CD4-positive, alpha-beta T cell treated with Interleukin-1 beta for 1 hour (primary cell): ENCODE results near the gene C1orf185.
"Not testable (repeated sequence)": the region's sequence is repeated elsewhere in the genome, so short reads cannot be mapped to it uniquely, and the experiment has no call there.

ENCODE experiments used
- DNase-seq, 2 donors: peaks; one replicate each; pipeline ENCODE4 v3.0.0-alpha.2; 2020 to 2022

C1orf185 gene

DNA sequence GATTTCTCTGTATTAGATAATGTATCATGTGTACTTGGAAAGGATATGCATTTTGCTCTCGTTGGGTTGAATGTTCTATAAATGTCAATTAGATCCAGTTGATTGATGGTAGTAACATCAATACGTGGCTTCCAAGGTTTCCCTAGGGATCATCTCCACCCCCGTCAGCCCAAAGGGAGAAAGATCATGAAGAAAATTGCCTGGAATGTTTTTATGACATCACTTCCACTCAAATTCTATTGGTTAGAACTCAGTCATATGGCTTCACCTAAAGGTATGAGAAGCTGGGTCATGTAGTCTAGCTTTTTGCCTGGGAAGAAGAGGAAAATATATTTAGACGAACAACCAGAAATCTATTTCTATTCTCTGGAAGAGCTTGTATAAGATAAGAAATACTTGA, at the start of gene C1orf185:
C1orf185 (plus strand) TSS at position 253 of the 400 bp plus-strand sequence; CDS start at position 259, 6 bp downstream.
- DNase-seq, result no peak

DNA sequence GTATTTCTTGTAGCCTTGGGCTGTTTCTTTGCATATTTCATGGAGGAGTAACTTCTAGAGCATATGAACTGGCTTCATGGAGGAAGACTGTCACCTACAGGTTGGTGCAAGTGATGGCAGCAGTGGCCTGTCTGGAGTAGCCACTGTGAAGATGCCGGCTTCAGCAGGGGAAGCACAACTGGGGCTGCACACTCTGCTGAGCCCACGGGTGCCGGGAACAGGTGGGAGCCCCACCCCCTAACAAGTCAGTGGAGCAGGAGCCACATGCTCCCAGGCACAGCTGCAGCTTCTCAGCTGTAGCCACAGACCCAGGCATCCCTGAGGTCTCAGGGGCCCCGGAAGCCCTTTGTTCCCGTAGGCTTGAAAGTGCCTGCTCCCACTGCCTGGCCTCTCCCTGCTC, 43.2 kb upstream of the C1orf185 start:
- peak in 1 of 2 donors; percentile 27 for DNase-seq

DNA sequence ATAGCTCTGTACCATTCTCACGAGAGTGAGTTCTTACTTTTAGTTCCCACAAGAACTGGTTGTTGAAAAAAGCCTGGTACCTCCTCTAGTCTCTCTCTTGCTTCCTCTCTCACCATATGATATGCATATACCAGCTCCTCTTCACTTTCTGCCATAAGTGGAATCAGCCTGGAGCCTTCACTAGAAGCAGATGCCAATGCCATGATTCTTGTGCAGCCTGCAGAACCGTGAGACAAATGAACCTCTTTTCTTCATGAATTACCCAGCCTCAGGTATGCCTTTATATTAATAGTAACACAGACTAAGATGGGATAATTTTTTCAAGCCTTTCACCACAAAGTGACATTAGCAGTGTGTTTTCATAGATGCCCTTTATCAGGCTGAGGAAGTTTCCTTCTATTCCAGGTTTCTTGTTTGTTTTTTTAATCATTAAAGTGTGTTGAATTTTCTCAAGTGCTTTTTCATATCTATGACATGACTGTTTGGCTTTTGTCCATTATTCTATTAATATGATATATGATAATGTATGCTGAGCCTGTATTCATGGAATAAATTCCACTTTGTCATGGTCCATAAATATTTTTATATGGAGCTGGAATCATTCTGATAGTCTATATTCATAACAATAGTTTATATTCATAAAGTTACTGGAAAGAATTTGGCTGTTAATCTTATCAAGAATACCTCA, 40.7 kb upstream of the C1orf185 start:
- DNase-seq, result no peak

DNA sequence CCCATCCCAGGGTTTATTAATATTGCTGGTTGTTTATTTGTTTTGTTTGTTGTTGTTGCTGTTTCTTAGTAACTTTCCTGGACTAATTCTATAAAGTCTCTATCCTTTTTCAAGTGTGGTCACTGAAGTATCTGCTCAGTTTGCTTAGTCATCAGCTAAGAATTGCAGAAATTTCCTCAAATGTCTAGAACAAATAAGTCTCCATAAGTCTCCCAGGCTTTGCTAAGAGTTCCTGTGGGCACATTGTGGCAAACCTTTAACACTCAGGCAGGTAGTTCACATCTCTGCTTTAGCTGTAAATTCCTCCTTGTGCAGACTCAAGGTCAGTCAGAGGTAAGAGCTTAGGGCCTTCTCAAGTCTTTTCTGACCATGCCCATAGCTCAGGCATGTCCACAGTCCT, 38.9 kb upstream of the C1orf185 start:
- DNase-seq, result no peak

DNA sequence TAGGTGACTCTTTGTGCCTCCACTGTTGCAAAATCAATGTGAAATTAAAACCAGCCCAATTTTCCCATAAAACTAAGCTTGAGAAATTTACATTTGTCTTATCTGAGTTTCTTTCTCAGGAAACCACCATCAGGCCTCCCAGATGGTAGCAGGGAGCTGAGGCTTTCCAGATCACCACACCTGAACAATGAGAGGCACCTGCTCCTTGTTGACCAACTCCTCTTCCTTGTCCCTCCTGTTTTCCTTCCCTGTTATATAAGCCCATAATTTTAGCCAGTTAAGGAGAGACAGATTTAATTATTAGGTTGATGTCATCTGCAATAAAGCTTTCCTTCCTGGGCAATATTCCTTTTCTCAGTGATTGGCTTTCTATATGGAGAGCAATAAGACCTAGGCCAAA, 32.0 kb upstream of the C1orf185 start:
- DNase-seq, result no peak

DNA sequence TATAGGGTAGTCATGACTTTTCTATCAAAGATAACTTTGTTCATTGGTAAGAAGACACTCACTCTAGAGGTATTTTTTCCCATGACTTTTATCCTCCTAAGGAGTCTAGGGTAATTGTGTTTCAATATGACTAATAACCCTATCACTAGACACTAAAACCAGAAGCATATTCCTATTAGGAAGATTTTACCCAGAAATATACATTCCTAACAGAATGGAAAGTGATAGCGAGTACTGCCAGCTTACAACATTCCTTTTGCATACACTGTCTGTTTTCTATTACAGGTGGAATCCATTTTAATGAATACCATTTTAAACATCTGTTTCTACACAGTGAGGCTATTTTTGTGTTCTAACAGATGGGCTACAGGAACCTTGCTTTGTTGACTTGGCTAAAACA, 31.4 kb upstream of the C1orf185 start:
- no peak for DNase-seq

DNA sequence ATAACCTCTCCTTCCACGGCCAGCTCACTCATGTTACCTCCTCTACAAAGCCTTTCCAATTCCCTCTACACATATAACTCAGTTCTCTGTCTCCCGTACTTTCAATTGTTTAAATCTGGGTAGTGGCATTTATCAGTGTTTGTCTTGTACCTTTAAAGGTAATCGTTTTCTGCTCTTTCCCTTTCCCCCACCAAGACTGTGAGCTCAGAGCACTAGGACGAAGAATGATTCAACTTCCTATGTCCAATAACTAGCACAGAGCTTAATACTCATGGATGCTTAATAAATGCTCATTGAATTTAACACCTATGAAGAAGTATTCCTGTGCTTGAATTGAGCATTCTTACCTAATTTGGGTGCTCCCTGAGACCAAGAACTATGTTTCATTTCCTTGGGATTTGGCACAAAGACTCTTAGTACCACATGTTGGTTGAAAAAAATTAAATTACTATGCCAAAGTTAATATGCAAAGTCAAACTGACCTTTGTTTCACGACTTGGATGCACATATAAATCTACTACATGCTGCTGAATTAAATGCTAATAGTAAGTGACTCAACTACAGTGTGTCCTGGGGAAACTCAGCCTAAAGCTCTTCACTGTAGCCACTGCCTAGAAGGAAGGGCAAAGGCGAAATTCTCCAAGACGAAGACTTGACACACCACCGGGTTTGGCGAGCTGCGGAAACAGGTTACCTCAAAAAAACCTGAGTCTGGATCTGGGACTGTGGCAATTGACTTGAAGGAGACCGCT, 30.6 kb upstream of the C1orf185 start:
- no peak for DNase-seq

DNA sequence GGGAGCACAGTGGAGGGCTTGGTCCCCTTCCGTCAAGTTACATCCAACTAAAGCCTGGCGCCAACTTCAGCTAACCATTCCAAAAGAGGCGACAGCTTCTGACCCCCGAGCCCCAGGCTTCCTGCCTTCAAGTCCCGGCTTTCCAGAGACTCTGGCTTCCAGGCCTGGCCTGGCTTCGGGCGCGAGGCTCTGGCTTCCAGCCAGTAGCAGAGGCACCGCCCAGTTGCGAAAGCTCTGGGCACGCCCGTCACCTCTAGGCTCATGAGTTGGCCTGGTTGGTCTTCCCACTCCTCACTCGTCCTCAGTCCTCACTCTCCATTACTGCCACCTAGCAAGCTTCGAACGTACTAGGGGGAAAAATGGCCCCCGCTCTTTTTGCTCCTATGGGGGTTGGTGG, 30.0 kb upstream of the C1orf185 start:
- DNase-seq, result no peak

DNA sequence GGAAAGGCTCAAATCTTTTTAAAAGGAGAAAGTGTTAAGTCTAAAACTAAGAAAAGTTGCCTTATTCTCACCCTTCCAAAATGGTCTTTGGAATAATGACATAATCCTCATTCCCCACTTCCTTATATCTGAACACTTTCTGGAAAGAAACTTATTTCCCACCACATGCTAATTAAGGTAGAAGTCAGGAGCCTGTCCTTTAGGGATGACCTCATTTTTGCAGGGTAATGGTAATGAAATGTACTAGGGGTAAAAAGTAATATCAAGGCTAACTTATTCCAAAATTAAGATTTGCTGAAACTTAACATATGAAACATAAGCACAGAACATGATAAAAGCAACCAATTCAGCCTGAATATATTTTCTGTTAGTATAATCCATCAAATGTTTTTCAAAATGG, 29.4 kb upstream of the C1orf185 start:
- no peak for DNase-seq

DNA sequence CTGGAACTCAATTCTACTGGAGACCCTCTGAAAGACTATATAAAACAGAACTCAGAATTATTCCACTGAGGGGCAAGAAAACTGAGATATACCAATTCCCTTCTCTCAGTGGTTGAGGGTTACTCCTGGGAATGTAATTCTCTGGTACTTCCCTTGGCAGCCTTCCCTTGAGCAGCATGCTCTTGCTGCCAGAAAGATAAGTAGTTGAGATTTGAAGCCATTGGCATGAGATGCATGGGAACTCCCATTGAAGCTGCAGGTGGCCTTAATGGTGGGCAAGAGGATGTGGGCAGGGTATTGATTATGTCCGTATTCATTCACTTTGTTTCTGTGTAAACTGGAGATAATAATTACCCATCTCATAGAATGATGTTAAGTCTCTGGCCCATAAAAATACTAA, 28.6 kb upstream of the C1orf185 start:
- no peak for DNase-seq

DNA sequence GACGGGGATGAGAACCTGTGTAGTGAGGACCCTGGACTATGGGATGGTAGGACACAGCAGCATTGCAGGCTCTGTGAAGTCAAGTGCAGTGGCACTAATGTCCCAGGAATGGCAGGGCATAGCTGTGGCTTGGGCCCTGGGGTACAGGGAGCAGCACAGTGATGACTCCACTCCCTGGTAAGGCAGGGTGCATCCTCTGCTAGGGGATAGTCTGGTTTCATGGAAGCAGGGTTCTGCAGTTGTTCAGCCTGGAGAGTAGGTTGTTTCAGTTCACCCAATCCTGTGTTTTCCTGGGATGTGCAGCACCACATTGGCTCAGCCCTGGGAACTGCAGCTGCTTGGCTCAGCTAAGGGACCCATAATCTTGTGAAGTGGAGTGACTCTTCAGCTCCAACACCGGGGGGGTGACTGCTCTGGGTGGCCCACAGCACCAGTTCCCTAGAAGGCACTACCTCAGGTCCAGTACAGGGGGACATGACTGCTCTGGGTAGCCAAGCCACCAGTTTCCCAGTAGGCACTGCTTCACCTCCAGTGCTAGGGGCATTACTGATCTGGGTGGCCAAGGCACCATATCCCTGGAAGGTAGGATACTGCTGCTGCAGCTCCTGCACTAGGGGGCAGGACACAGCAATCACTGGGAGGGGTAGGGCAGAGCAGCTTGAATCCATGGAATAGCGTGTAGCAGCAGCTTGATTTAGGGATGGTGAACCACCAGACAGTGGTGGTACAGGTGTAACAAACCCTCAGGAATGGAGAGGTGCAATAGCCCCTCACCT, 15.3 kb upstream of the C1orf185 start:
- no peak for DNase-seq

DNA sequence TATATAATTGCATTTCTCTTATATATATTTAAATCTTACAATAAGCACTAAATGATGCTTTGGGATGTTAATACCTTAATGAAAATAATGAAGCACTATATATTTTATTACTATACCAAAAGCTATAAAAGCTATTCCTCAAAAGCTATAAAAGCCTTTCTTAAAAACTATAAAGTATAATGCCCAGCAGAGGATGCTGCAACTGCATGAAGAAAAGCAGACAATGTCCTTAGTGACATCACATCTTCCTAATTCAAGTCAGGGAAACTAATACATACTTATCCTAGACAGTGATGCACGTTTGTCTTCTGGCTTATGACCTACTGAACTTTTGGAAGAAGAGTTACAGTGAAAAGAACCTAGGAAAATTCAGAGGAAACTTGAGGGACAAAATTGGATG, 13.6 kb upstream of the C1orf185 start:
- no peak for DNase-seq

DNA sequence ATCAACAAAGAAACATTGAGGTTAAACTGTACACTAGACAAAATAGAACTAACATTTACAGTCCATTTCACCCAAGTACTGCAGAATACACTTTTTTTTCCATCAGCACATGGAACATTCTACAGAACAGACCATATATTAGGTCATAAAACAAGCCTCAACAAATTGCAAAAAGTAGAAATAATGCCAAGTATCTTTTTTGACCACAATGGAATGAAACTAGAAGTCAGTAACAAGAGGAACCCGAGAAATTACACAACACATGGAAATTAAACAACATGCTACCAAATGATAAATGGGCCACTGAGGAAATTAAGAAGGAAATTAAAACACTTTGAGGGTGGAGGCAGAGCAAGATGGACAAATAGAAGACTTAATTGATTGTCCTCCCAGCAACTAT, 8.4 kb upstream of the C1orf185 start:
- no peak for DNase-seq

DNA sequence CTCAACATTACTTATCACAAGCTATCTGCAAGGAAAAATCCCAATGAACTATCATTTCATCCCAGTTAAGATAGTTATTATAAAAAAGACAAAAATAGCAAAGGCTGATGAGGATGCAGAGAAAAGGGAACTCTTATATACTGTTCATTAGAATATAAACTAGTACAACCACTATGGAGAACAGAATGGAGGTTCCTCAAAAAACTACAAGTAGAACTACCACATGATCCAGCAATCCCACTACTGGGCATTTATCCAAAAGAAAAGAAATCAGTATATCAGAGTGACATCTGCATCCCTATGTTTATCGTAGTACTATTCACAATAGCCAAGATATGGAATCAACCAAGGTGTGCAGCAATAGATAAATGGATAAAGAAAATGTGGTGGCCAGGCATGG, 4.9 kb upstream of the C1orf185 start:
- no peak for DNase-seq

DNA sequence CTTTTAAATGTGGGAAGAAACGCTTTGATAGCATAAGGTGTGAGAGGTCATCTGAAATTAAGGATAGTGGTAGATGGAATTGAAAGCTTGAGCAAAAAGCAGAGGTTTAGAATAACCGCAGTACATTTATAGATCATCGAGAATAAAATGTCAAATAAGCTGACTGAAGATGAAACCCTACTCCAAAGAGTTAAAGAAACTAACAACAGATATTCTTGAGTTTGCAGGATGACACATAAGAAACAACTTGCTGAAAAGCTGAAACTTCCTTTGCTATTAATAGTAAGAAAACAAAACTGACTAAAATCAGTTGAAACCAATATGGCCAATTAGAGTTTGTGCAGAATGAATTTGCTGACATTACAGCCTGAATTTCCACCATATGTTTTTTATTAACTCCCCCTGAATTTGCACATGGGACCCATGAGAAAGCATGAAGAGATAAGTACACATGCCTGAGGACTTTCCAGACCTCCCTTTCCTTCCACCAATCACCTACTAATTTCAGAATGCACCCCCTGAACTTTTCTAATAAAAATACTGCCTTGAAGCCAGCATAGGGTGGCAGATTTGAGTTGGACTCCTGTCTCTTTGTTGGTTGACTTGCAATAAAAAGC, 1.7 kb upstream of the C1orf185 start:
- no peak for DNase-seq

DNA sequence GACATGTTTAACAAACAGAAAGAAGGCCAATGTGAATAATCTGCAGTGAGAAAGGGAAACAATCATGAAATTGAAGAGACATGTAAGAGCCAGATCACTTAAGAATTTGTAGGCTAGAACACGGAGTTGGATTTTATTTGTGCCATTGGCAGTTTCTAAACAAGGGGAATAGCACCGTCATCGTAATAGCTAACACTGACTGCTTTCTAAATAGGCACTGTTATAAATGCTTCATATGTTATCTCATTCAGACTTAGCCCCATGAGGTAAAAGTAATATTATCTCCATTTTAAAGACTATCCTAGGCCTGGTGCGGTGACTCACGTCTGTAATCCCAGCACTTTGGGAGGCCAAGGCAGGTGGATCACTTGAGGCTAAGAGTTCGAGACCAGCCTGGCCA, 12.1 kb downstream of the C1orf185 start:
- DNase-seq, result no peak

DNA sequence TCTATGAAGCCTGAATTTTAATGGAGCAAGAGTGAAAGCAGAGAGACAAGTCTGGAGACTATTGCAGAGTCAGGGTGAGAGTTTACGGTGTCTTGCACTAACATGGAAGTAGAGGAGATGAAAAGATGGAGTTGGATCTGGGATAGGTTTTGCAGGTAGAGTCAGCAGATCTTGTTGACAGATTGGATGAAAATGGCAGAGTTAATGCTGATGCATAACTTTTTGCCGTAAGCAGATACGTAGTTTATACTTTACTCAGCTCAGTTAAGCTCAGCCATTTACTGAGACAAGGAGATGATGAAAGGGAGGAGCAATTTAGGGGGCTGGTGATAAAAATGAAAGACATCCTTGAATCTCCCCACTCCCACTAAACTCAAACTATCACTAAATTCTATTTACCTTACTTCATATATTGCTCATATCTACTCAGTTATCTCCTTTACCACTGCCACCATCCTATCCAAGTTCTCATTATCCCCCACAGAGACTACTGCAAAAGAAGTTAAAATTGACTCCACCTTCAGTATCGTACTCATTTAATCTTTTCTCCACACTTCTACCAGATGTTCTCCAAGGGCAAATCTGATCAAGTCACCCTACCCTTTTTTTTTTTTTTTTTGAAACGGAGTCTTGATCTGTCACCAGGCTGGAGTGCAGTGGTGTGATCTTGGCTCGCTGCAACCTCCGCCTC, 13.8 kb downstream of the C1orf185 start:
- no peak for DNase-seq

DNA sequence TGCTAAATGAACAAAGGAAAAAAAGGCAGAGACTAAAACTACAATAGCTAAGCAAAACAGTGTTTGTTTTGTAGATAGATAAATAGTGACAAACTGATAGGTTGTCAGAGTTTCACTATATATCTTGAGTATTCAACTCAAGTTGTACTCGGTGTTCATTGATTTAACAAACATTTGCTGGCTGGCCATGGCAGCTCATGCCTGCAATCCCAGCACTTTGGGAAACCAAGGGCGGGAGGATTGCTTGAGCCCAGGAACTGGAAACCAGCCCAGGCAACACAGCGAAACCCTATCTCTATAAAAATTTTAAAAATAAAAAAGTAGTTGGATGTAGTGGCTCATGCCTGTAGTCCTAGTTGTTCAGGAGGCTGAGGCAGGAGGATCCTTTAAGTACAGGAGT, 17.3 kb downstream of the C1orf185 start:
- no peak for DNase-seq

DNA sequence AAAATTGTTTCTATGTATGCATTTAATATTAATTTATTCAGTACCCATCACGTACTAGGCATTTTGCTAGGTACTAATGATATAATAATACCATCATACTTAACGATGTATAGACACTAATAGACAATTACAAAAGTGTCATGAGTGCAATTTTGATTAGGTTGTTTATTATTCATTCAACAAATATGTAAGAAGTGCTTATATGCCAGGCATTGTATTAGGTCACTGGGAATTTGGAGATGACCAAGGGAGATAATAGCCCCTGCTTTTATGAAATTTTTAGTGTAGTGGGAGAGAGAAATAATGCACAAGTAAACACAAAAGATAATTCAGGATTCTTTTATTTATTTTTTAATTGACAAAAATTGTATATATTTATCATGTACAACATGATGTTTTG, 18.6 kb downstream of the C1orf185 start:
- DNase-seq, result no peak

DNA sequence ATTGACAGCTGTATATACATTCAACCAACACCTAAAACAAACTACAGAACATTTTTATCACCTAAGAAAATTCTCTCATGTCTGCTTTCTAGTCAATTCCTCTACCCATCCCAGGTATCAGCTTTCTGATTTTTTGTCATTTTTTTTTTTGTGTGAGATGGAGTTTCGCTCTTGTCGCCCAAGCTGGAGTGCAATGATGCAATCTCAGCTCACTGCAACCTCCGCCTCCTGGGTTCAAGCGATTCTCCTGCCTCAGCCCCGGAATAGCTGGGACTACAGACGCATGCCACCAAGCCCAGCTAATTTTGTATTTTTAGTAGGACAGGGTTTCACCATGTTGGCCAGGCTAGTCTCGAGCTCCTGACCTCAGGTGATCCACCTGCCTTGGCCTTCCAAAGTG, 25.1 kb downstream of the C1orf185 start:
- DNase-seq, result not testable (repeated sequence)

DNA sequence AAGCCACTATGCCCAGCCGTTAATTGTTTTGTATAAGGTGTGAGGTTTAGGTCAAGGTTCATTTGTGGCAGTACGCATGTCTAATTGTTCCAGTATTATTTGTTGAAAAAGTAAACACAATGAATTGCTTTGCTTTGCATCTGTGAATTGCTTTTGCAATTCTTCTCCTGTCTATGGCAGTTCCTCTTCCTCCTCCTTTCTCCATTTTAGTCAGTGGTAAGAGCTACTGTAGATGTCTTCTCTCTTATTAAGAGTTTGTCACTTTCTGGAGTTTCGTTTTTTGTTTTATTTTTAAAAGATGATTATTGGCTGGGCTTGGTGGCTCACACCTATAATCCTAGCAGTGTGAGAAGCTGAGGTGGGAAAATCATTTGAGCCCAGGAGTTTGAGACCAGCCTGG, 29.2 kb downstream of the C1orf185 start:
- no peak for DNase-seq

DNA sequence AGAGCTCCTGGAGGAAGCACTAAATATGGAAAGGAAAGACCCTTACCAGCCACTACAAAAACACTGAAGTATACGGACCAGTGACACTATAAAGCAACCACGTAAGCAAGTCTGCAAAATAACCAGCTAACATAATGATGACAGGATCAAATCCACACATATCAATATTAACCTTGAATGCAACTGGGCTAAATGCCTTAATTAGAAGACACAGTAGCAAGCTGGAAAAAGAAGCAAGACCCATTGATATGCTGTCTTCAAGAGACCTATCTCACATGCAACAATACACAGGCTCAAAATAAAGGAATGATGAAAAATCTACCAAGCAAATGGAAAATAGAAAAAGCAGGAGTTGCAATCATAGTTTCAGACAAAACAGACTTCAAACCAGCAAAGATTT, 31.0 kb downstream of the C1orf185 start:
- no peak for DNase-seq

DNA sequence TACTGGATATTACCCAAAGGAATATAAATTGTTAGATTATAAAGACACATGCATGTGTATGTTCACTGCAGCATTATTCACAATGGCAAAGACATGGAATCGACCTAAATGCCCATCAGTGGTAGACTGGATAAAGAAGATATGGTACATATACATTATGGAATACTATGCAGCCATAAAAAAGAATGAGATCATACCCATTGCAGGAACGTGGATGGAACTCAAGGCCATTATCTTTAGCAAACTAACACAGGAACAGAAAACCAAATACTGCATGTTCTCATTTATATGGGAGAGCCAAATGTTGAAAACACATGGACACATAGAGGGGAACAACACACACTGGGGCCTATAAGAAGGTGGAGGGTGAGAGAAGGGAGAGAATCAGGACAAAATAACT, 35.7 kb downstream of the C1orf185 start:
- not testable (repeated sequence) for DNase-seq
